ENCODE results near the gene GRHL1. TPM values are rescaled to one million over a fixed set of nuclear protein-coding genes. Genes with fewer than 3 reads are reported as not detected.

GRHL1 gene
- total RNA-seq, 2 experiments from 2014 or later: 0.28 to 0.38 TPM

GRCh38 chr2:9991221-9991620, 39.7 kb downstream of the GRHL1 start:
- H3K27me3 ChIP-seq (ENCODE audit: control insufficient read depth in 1 of 2, insufficient read depth in 2 of 2, low read length in 2 of 2): no peaks in the 10 kb centered on the region
- H3K27me3 Mint-ChIP-seq: no peaks in the 10 kb centered on the region
- DNase-seq (no peak), ATAC-seq (ENCODE audit: poor library complexity) (no peak)
- no peaks in the 10 kb centered on the region for H3K4me1 ChIP-seq (ENCODE audit: insufficient read depth, low read length)
- no peaks in the 10 kb centered on the region for H3K9me3 Mint-ChIP-seq
- ChIA-PET POLR2A (no interaction called here), CTCF (no interaction called here)
- H3K4me3 ChIP-seq (ENCODE audit: low read length): no peak overlapping the region
- H3K27ac ChIP-seq (ENCODE audit: low read depth in 1 of 2, low read length in 2 of 2): no peak overlapping the region
- intact Hi-C loops (cut with DNase I, micrococcal nuclease): no loop called here
- no peaks in the 10 kb centered on the region for H3K9me3 ChIP-seq (ENCODE audit: control insufficient read depth in 1 of 2, insufficient read depth in 1 of 2, low read length in 2 of 2)
- no peak overlapping the region for H3K4me3 Mint-ChIP-seq
- no peaks in the 10 kb centered on the region for H3K36me3 Mint-ChIP-seq (ENCODE audit: low read depth)
- no peak for TF ChIP-seq CTCF (IDR thresholded peaks at IDR 0.05)
- no peaks in the 10 kb centered on the region for H3K4me1 Mint-ChIP-seq (ENCODE audit: low read depth)
- no peak overlapping the region for H3K27ac Mint-ChIP-seq
- H3K36me3 ChIP-seq (ENCODE audit: insufficient read depth, low read length): no peaks in the 10 kb centered on the region

- CTCF ChIA-PET: interaction anchor here (0.7 to 1.2 kb wide), 2 partner anchors 8 to 56 kb away, joined by 3 read pairs; no protein-coding TSS in a partner anchor
- H3K9me3 Mint-ChIP-seq: no peaks in the 10 kb centered on the region
- POLR2A ChIA-PET: no interaction called here
- Histone ChIP-seq H3K36me3 (ENCODE audit: insufficient read depth, low read length) (no peaks in the 10 kb centered on the region), H3K4me3 (ENCODE audit: low read length) (no peak overlapping the region), H3K9me3 (ENCODE audit: control insufficient read depth in 1 of 2, insufficient read depth in 1 of 2, low read length in 2 of 2) (no peaks in the 10 kb centered on the region), H3K27ac (ENCODE audit: low read depth in 1 of 2, low read length in 2 of 2) (no peak overlapping the region), H3K27me3 (ENCODE audit: control insufficient read depth in 1 of 2, insufficient read depth in 2 of 2, low read length in 2 of 2) (no peaks in the 10 kb centered on the region), H3K4me1 (ENCODE audit: insufficient read depth, low read length) (no peaks in the 10 kb centered on the region)
- intact Hi-C loops (cut with DNase I, micrococcal nuclease): no loop called here
- H3K27ac Mint-ChIP-seq: no peak overlapping the region
- no peaks in the 10 kb centered on the region for H3K36me3 Mint-ChIP-seq (ENCODE audit: low read depth)
- H3K27me3 Mint-ChIP-seq: no peaks in the 10 kb centered on the region
- H3K4me1 Mint-ChIP-seq (ENCODE audit: low read depth): no peaks in the 10 kb centered on the region
- no peak overlapping the region for H3K4me3 Mint-ChIP-seq
- DNase-seq (no peak), ATAC-seq (ENCODE audit: poor library complexity) (no peak)
- no peak for TF ChIP-seq CTCF (IDR thresholded peaks at IDR 0.05)
Measured at GRCh38 chr2:9991829-9992273, 40.4 kb downstream of the GRHL1 start.

- H3K36me3 Mint-ChIP-seq (ENCODE audit: low read depth): no peaks in the 10 kb centered on the region
- no peak overlapping the region for H3K4me3 Mint-ChIP-seq
- ChIA-PET POLR2A (no interaction called here), CTCF (interaction anchor here (0.7 to 1.2 kb wide), 2 partner anchors 9 to 56 kb away, joined by 3 read pairs; no protein-coding TSS in a partner anchor)
- H3K27ac Mint-ChIP-seq: no peak overlapping the region
- Histone ChIP-seq H3K4me1 (ENCODE audit: insufficient read depth, low read length) (no peaks in the 10 kb centered on the region), H3K36me3 (ENCODE audit: insufficient read depth, low read length) (no peaks in the 10 kb centered on the region), H3K27me3 (ENCODE audit: control insufficient read depth in 1 of 2, insufficient read depth in 2 of 2, low read length in 2 of 2) (no peaks in the 10 kb centered on the region), H3K27ac (ENCODE audit: low read depth in 1 of 2, low read length in 2 of 2) (no peak overlapping the region), H3K9me3 (ENCODE audit: control insufficient read depth in 1 of 2, insufficient read depth in 1 of 2, low read length in 2 of 2) (no peaks in the 10 kb centered on the region), H3K4me3 (ENCODE audit: low read length) (no peak overlapping the region)
- H3K9me3 Mint-ChIP-seq: no peaks in the 10 kb centered on the region
- H3K27me3 Mint-ChIP-seq: no peaks in the 10 kb centered on the region
- H3K4me1 Mint-ChIP-seq (ENCODE audit: low read depth): no peaks in the 10 kb centered on the region
- DNase-seq (no peak), ATAC-seq (ENCODE audit: poor library complexity) (no peak)
- intact Hi-C loops (cut with DNase I, micrococcal nuclease): no loop called here
- TF ChIP-seq CTCF (IDR thresholded peaks at IDR 0.05): no peak
Measured at GRCh38 chr2:9992427-9993187, 41.1 kb downstream of the GRHL1 start.
